HepG2 (cell line): ENCODE measurements around the gene ELFN1. TPM values are rescaled to one million over a fixed set of nuclear protein-coding genes. Genes with fewer than 3 reads are reported as not detected.

Source experiments
- ATF3 ChIP-seq: sonication (generic); formaldehyde crosslinking; IDR thresholded peaks from 2 replicates; pipeline ENCODE4 v1.4.0; 2020; ENCODE audit warnings: missing genetic modification reagents
- ELF1 ChIP-seq: sonication (generic); formaldehyde crosslinking; IDR thresholded peaks from 2 replicates; pipeline ENCODE4 v1.4.0; 2020; ENCODE audit warnings: missing genetic modification reagents
- ELF3 ChIP-seq: IDR thresholded peaks from 2 replicates; pipeline ENCODE4 v1.6.1; 2016; ENCODE audit warnings: missing genetic modification reagents, missing compliant biosample characterization
- FOXA3 ChIP-seq: IDR thresholded peaks from 2 replicates; pipeline ENCODE4 v1.6.1; 2016; ENCODE audit warnings: missing genetic modification reagents, missing compliant biosample characterization
- HMGXB4 ChIP-seq, 2 experiments: sonication (generic) in 1 of 2; formaldehyde crosslinking in 1 of 2; IDR thresholded peaks; 2 replicates each; pipeline versions ENCODE4 v1.4.0 to v1.6.1; 2018 to 2020; ENCODE audit warnings: missing genetic modification reagents in 2 of 2, borderline replicate concordance in 1 of 2, low read depth in 1 of 2, mild to moderate bottlenecking in 1 of 2, missing biosample characterization in 1 of 2
- HNF1B ChIP-seq: sonication (generic); formaldehyde crosslinking; IDR thresholded peaks from 2 replicates; pipeline ENCODE4 v1.5.1; 2020; ENCODE audit warnings: mild to moderate bottlenecking, moderate library complexity, missing genetic modification reagents
- MTF2 ChIP-seq: sonication (generic); formaldehyde crosslinking; IDR thresholded peaks from 2 replicates; pipeline ENCODE4 v1.5.0; 2020; ENCODE audit warnings: missing genetic modification reagents, borderline replicate concordance
- PITX1 ChIP-seq: sonication (generic); formaldehyde crosslinking; IDR thresholded peaks from 2 replicates; pipeline ENCODE4 v1.5.1; 2020; ENCODE audit warnings: mild to moderate bottlenecking, missing genetic modification reagents
- RFXAP ChIP-seq: sonication (generic); formaldehyde crosslinking; IDR thresholded peaks from 2 replicates; pipeline ENCODE4 v1.4.0; 2020; ENCODE audit warnings: missing genetic modification reagents, borderline replicate concordance
- TFDP1 ChIP-seq: IDR thresholded peaks from 2 replicates; pipeline ENCODE4 v1.6.1; 2016; ENCODE audit warnings: missing compliant biosample characterization, missing genetic modification reagents, borderline replicate concordance
- TGIF2 ChIP-seq: IDR thresholded peaks from 2 replicates; pipeline ENCODE4 v1.6.1; 2016; ENCODE audit warnings: control low read depth, missing compliant biosample characterization
- THRA ChIP-seq: sonication (generic); formaldehyde crosslinking; IDR thresholded peaks from 2 replicates; pipeline ENCODE4 v1.4.0; 2020; ENCODE audit warnings: missing genetic modification reagents, borderline replicate concordance
- UBTF ChIP-seq: sonication (generic); formaldehyde crosslinking; IDR thresholded peaks from 2 replicates; pipeline ENCODE4 v1.4.0; 2020; ENCODE audit warnings: mild to moderate bottlenecking, missing genetic modification reagents
- ZBTB20 ChIP-seq: sonication (generic); formaldehyde crosslinking; IDR thresholded peaks from 2 replicates; pipeline ENCODE4 v1.8.1; 2023; ENCODE audit warnings: missing genetic modification reagents, low read depth, mild to moderate bottlenecking, borderline replicate concordance
- ZBTB7A ChIP-seq: sonication (generic); formaldehyde crosslinking; IDR thresholded peaks from 2 replicates; pipeline ENCODE4 v1.8.0; 2022; ENCODE audit warnings: mild to moderate bottlenecking, missing genetic modification reagents
- ZNF263 ChIP-seq: sonication (generic); formaldehyde crosslinking; IDR thresholded peaks from 2 replicates; pipeline ENCODE4 v1.4.0; 2020; ENCODE audit warnings: missing genetic modification reagents
- ZNF550 ChIP-seq: sonication (generic); formaldehyde crosslinking; IDR thresholded peaks from 2 replicates; pipeline ENCODE4 v1.4.0; 2020; ENCODE audit warnings: mild to moderate bottlenecking, missing genetic modification reagents, borderline replicate concordance
- ZNF557 ChIP-seq: sonication (generic); formaldehyde crosslinking; IDR thresholded peaks from 2 replicates; pipeline ENCODE4 v1.4.0; 2020; ENCODE audit warnings: missing genetic modification reagents
- ZNF7 ChIP-seq: IDR thresholded peaks from 2 replicates; pipeline ENCODE4 v1.6.1; 2016; ENCODE audit warnings: missing biosample characterization, missing genetic modification reagents
- ZNF746 ChIP-seq: sonication (generic); formaldehyde crosslinking; IDR thresholded peaks from 2 replicates; pipeline ENCODE4 v1.8.0; 2022; ENCODE audit warnings: mild to moderate bottlenecking, missing genetic modification reagents
- polyA plus RNA-seq, 8 experiments: library from polyadenylated mRNA; depleted of rRNA in 3 of 8; stranded (reverse) in 7 of 8; unstranded in 1 of 8; fragments of >200 nt; fragmentation: Illumina TruSeq in 4 of 8; extraction: Trizol in 4 of 8; gene quantifications; 2 replicates each; pipeline versions ENCODE4 v1.2.1 to v1.2.3, GENCODE V29; 2011 to 2016; ENCODE audit warnings: low read depth in 4 of 8, missing spikeins in 1 of 8, mixed read lengths in 1 of 8; ENCODE audit not compliant: insufficient read depth in 1 of 8
- total RNA-seq, 5 experiments: library from RNA; depleted of rRNA; stranded (reverse); fragments of >200 nt; fragmentation: Illumina TruSeq; extraction: Trizol; gene quantifications; 2 replicates each; pipeline ENCODE4 v1.2.3, GENCODE V29; 2016; ENCODE audit warnings: low read depth in 1 of 5

ELFN1 gene
- total and polyA plus RNA-seq, 2 of the 13 experiments (the other 11 are each of a cell fraction or from before 2014, with no cell fraction given) = 0.13 to 0.18 TPM

- TF ChIP-seq TFDP1 (CRISPR knock-in tag) = no peak; the same call in 1 of the 2 replicates
- no peak for TF ChIP-seq FOXA3 (CRISPR knock-in tag)
- TF ChIP-seq ELF1 (CRISPR knock-in tag) = no peak
- TF ChIP-seq ZNF550 = no peak
- TF ChIP-seq ZNF746 (CRISPR knock-in tag) = peak; percentile 35; the same call in 1 of the 2 replicates
- no peak for TF ChIP-seq ATF3 (CRISPR knock-in tag)
- no peak for TF ChIP-seq ELF3 (CRISPR knock-in tag)
- TF ChIP-seq ZNF557 = no peak
- TF ChIP-seq ZNF7 (CRISPR knock-in tag) = no peak
- no peak for TF ChIP-seq ZNF263
- TF ChIP-seq THRA = no peak
- TF ChIP-seq MTF2 (CRISPR knock-in tag) = peak; percentile 76; the same call in 1 of the 2 replicates
- TF ChIP-seq TGIF2 = no peak
- TF ChIP-seq UBTF = peak; percentile 51; the same call in 1 of the 2 replicates
- TF ChIP-seq HMGXB4 (CRISPR knock-in tag; IDR thresholded peaks at IDR 0.05; ENCODE audit: borderline replicate concordance in 1 of 2, low read depth in 1 of 2) = peak in 1 of 2 experiments; percentile 52; a peak in 1 of 4 replicates
- TF ChIP-seq HNF1B (CRISPR knock-in tag) = no peak
- TF ChIP-seq ZBTB7A = peak; percentile 42; the same call in 1 of the 2 replicates
- TF ChIP-seq RFXAP (CRISPR knock-in tag) = 0 out of 2 replicates have a peak, but pooled peaks have one; percentile 19
- TF ChIP-seq ZBTB20 = no peak
- 0 out of 2 replicates have a peak, but pooled peaks have one; percentile 35 for TF ChIP-seq PITX1 (CRISPR knock-in tag)
Observed at GRCh38 chr7:1664711-1665548, 5.1 kb upstream of the ELFN1 start (continued).
